NCI-H748 (cell line): ENCODE measurements around the gene CRTC1.

Source experiments
- DNase-seq: peaks from one replicate; lab custom pipeline; 2025; ENCODE audit not compliant: unreplicated experiment; lab: John Stamatoyannopoulos, UW

CRTC1 gene

GRCh38 chr19:18699403-18700054, 16.0 kb downstream of the CRTC1 start:
- no peak for DNase-seq

- DNase-seq = peak; percentile 87
Measured at GRCh38 chr19:18700501-18701249, 17.2 kb downstream of the CRTC1 start.

- DNase-seq = peak; percentile 50
Measured at GRCh38 chr19:18701250-18701608, 17.7 kb downstream of the CRTC1 start.

GRCh38 chr19:18704054-18704453, 20.6 kb downstream of the CRTC1 start:
- DNase-seq = no peak

- DNase-seq = no peak
Measured at GRCh38 chr19:18704971-18705370, 21.5 kb downstream of the CRTC1 start.

GRCh38 chr19:18708452-18709231, 25.2 kb downstream of the CRTC1 start:
- no peak for DNase-seq

GRCh38 chr19:18709546-18709945, 26.1 kb downstream of the CRTC1 start:
- DNase-seq = no peak

GRCh38 chr19:18710186-18710585, 26.7 kb downstream of the CRTC1 start:
- no peak for DNase-seq

GRCh38 chr19:18710996-18711751, 27.7 kb downstream of the CRTC1 start:
- DNase-seq = no peak

GRCh38 chr19:18711893-18712292, 28.4 kb downstream of the CRTC1 start:
- DNase-seq = no peak

- DNase-seq = no peak
Measured at GRCh38 chr19:18712981-18713380, 29.5 kb downstream of the CRTC1 start.

- no peak for DNase-seq
Measured at GRCh38 chr19:18713550-18714117, 30.2 kb downstream of the CRTC1 start.

- DNase-seq = no peak
Measured at GRCh38 chr19:18715416-18715815, 31.9 kb downstream of the CRTC1 start.

GRCh38 chr19:18716857-18717256, 33.4 kb downstream of the CRTC1 start:
- DNase-seq = no peak

- DNase-seq = no peak
Measured at GRCh38 chr19:18717601-18718000, 34.1 kb downstream of the CRTC1 start.

GRCh38 chr19:18718015-18718526, 34.6 kb downstream of the CRTC1 start:
- DNase-seq = no peak

- no peak for DNase-seq
Measured at GRCh38 chr19:18718846-18719458, 35.5 kb downstream of the CRTC1 start.

GRCh38 chr19:18719541-18719940, 36.1 kb downstream of the CRTC1 start:
- DNase-seq = no peak

GRCh38 chr19:18723871-18724377, 40.4 kb downstream of the CRTC1 start:
- DNase-seq = no peak
